ENCODE measurements around the gene DYNC1LI1.
"Not testable (repeated sequence)": the region's sequence is repeated elsewhere in the genome, so short reads cannot be mapped to it uniquely, and the experiment has no call there.

The DYNC1LI1 gene

GRCh38 chr3:32583708-32584107, 13.1 kb upstream of the DYNC1LI1 start:
- DNase-seq (ENCODE audit: low spot score): no peak

DNA sequence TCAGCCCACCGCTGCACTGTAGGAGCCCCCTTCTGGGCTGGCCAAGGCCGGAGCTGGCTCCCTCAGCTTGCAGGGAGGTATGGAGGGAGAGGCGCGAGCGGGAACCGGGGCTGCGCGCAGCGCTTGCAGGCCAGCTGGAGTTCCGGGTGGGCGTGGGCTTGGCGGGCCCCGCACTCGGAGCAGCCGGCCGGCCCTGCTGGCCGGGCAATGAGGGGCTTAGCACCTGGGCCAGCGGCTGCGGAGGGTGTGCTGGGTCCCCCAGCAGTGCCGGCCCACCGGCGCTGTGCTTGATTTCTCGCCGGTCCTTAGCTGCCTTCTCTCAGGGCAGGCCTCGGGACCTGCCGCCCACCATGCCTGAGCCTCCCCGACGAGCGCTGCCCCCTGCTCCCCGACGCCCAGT, 8.0 kb upstream of the DYNC1LI1 start:
- not testable (repeated sequence) for DNase-seq (ENCODE audit: low spot score)

DNA sequence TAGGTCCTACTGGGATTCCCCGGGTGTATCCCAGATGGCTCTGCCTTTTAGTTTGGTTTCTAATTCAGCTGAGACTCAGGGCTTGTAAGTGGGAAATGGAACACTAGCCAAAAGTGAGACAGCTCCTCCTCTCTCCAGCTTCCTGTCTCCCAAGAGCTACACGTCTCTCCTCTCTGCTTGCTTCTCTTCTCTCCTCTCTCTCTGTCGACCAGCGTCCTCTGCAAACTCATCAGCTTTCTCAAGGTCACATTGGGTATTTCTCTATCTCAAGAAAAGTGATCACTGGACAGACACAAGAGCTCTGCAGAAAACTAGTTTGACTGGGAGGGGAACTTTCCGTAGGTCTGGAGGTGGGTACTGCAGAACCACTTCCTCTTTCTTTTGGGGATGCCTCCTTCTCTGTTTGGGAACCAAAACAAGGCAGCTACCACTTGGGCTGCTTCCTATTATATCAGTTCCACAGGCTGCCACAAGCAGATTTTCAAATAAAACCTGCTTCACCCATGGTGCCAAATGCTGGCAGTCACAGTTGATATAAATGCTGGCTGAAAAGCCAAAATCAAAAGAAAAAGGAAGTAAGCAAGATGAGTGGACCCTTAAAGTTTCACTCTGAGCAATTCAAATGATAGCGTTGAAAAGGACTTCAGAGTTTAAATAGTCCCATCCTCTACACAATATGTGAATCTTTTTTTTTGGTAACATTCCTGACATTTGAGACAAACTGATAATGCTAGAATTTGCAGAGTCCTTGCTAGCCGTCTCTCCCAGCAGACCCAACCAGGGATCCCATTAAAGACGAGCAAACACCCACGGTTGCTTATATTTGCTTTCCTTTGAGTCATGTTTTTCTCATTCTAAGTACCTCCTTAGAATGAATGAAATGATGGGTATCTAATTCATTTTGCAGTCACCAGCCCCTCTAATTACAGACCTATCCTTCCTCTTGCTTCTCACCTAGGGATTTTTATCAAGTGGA, 7.2 kb upstream of the DYNC1LI1 start:
- peak; percentile 24 for DNase-seq (ENCODE audit: low spot score)

- DNase-seq (ENCODE audit: low spot score): no peak
These were observed 6.5 kb upstream of the DYNC1LI1 start for GRCh38 chr3:32577174-32577573.

DNA sequence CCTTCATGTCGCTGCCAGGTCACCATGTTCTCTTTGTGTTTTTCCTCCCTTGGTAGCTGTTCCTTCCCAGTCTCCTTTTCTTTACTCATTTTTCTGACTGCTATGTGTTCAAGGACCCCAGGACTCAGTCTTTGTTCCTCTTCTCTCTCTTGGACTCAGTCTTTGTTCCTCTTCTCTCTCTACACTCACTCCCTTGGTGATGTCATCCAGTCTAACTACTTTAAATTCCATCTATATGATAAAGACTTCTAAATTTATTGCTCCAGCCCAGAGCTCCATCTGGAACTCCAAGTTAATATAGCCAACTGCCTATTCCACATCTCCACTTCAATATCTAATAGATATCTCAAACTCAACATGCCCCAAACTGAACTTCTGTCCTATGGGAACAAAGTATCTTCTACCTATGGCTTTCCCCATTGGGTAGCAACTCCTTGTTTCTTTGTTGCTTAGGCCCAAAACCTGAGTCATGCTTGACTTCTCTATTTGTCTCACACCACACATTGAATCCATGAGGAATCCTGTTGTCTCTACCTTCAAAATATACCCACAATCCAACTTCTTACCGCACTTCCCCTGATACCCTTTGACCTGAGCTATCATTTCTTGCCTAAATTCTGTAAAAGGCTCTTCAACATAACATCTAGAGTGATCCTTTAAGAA, 4.9 kb upstream of the DYNC1LI1 start:
- DNase-seq (ENCODE audit: low spot score): no peak

GRCh38 chr3:32571192-32571485, 481 bp upstream of the DYNC1LI1 start:
- no peak for DNase-seq (ENCODE audit: low spot score)

DNA sequence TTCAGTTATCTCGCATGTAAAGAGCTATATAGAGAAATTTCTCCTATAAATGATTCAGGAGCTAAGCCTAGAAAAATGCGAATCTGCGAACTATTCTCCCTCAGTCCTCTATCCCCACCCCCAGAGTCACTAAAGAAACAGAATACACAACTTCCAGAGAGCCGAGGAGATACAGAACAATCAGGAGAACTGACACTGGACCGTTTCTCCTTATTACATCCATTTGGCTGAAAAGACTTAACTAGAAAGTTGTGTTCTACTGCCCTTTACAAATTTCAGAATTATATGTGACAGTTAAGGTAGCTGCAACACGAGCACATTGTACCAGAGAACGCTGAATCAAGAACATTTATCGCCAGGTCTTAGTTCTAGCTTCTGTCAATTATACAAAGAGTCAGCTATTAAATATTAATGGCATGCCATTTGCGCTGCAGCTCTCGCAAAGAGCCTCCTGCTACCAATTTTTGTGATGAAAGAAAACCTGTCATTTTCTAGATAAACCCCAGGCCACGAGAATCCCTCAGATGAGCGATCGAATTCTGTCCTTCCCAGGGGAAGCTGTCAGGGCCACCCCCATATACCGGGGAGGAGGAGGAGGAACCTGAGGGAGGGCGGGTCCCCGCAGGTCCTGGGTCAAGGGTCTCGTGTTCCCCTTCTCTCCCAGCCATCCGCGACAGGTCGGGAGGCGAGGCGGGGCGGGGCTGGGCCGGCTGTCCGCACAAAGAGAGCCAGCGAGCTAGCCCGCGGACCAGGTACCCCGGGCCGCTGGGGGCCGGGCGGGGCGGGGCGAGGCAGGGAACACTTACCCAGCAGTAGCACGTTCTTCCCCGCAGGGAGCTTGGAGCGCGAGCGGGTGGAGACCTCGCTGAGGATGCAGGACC, 878 bp downstream of the DYNC1LI1 start:
- peak; percentile 42 for DNase-seq (ENCODE audit: low spot score)

DNA sequence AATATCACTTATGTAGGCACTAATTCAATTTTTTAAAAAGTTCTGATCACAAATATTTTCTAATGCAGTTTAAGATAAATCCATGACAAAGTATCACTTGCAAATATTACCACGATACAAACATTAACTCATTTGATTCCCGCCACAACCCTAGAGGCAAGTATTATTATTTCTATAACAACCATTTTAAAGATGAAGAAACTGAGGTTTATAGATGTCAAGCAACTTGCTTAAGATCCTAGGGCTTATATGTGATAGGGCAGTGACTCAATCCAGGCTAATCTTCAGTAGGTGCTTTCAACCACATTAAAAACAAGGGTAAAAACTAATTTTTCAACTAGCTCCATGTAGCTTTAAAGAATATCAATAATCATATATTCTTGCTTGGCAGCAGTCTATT, 1.7 kb downstream of the DYNC1LI1 start:
- DNase-seq (ENCODE audit: low spot score): no peak

GRCh38 chr3:32564195-32564594, 6.5 kb downstream of the DYNC1LI1 start:
- no peak for DNase-seq (ENCODE audit: low spot score)

DNA sequence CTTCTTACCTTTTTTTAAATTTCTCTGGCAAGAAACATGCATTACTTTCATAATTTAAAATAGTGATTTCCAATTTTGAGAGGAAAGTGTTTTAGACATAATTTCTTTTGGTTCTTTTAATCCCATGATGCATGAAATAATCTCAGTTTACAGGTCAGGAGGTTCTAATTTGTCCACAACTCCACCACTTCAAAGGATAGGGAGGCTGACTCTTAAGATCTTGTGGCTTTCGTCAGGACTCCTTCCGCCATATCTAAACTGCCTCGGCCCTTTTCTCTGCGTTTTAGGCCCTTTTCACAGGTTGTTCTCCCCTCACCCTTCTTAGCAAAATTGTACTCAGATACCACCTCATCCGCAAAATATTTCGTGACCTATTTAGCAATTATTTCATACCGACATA, 8.0 kb downstream of the DYNC1LI1 start:
- no peak for DNase-seq (ENCODE audit: low spot score)

DNA sequence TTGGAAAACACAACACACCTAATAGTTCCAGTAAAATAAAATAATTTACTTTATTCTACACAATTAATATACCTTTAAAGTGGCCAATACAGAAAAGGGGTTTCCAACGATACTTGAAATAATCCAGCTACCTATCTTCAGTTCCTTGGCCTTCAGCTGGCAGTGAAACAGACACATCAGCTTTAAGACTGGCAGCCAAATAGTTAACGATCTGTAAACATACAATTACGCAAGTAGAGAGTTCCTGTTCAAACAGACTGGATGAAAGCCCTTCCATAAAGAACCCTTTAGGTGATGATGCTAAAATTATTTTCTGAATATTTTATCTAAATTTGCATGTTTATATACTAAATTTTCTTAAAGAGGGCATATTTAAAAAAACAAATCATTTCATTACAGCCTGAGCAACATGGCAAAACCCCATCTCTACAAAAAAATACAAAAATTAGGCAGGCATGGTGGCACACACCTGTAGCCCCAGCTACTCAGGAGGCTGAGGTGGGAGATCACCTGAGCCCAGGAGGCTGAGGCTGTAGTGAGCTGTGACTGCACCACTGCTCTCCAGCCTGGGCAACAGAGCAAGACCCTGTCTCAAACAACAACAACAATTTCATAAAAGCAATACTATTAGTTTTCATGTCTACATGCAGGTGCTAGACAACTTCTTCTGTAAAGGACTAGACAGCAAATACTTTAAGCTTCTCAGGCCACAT, 12.9 kb downstream of the DYNC1LI1 start:
- no peak for DNase-seq (ENCODE audit: low spot score)

- no peak for DNase-seq (ENCODE audit: low spot score)
These were observed 14.3 kb downstream of the DYNC1LI1 start for GRCh38 chr3:32556332-32556731.

DNA sequence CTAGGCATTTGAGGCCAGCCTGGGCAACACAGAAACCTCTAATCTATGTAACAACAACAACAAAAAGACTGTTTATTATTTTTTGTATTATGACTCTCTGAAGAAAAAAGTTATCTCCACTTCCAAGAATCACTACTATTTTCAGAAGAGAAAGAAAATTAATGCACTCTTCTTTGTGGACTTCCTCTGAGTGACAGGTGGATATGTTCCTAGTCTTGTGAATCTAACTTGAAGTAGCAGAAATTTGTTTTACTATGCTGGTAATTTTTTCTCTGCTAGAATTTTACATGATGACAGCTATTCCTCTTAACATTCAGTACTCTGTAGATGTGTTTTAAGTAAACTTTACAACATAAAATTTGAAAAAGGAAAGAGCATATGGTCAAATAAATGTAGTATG, 16.7 kb downstream of the DYNC1LI1 start:
- no peak for DNase-seq (ENCODE audit: low spot score)

- no peak for DNase-seq (ENCODE audit: low spot score)
These were observed 17.2 kb downstream of the DYNC1LI1 start for GRCh38 chr3:32553459-32553858.

DNA sequence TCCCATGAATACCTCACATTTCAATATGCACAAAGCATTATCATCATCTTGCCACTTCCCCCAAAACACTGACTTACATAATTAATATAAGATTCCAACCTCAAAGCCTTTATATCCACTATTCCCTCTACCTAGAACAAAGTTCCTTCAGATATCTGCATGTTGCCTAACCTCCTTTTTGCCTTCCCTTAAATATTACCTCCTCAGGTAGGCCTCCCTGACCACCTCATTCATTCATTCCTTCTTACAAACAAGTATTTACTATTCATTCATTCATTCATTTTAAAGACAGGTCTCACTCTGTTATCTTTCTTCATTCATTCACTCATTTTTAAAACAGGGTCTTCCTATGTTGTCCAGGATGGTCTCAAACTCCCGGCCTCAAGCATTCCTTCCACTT, 18.6 kb downstream of the DYNC1LI1 start:
- no peak for DNase-seq (ENCODE audit: low spot score)

- DNase-seq (ENCODE audit: low spot score): no peak
These were observed 19.2 kb downstream of the DYNC1LI1 start for GRCh38 chr3:32551496-32551895.

DNA sequence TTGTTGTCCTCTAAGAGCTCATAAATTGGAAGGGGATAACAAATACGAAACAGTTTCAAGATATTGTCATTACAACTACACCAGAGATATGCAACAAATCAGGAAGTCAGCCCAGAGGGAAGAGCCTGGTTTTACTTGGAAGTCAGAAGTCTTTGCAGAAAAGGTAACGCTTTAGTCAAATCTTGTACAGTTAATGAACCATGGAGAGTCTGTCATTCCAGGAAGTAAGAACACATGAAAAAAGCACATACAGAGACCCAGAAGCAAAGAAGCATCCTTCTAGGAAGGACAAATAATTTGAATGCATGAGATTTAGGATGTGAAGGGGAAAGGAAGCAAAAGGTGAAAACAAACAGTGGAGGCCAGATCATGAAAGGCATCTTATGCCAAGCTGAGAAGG, 19.6 kb downstream of the DYNC1LI1 start:
- DNase-seq (ENCODE audit: low spot score): no peak

GRCh38 chr3:32545305-32545704, 25.4 kb downstream of the DYNC1LI1 start:
- DNase-seq (ENCODE audit: low spot score): no peak

DNA sequence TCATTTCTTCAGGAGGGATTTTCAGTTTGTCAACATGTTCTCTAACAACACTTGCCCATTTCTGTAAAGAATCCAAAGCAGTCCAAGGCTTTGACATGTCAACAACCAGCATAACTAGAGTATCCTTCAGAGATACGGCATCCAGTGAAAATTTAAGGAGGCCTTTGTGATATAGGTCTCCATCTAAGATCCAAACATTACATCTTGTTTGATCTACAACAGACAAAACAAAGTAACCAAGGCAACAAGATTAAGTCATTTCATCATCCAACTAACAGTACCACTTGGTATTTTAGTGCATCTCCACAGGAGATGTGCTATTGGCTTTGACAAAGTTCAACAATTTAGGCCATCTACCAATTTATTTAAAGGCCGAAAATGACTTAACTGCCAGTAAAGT, 25.8 kb downstream of the DYNC1LI1 start:
- no peak for DNase-seq (ENCODE audit: low spot score)

- no peak for DNase-seq (ENCODE audit: low spot score)
These were observed 27.9 kb downstream of the DYNC1LI1 start for GRCh38 chr3:32542807-32543206.

GRCh38 chr3:32540899-32541298, 29.8 kb downstream of the DYNC1LI1 start:
- DNase-seq (ENCODE audit: low spot score): no peak

GRCh38 chr3:32532434-32532833, 38.2 kb downstream of the DYNC1LI1 start:
- DNase-seq (ENCODE audit: low spot score): no peak
